CD14-positive monocyte (primary cell): ENCODE data around the gene SMIM24. TPM values are rescaled to one million over a fixed set of nuclear protein-coding genes. Genes with fewer than 3 reads are reported as not detected.

Source experiments
- DNase-seq, 3 donors: peaks; one replicate each; pipeline ENCODE4 v3.0.0-alpha.2; 2011 to 2022
- H2AFZ ChIP-seq: 2 replicates; pipeline ENCODE4 v1.6.0; 2012; ENCODE audit warnings: mild to moderate bottlenecking, low read depth, low read length, inconsistent platforms; ENCODE audit not compliant: insufficient read depth, poor library complexity, severe bottlenecking
- H3K27ac ChIP-seq, 2 donors: 1 replicate in 1 of 2; 2 replicates in 1 of 2; pipeline ENCODE4 v1.5.1; 2012 to 2013; ENCODE audit warnings: low read length in 2 of 2, control low read depth in 1 of 2, inconsistent platforms in 1 of 2, low read depth in 1 of 2, mild to moderate bottlenecking in 1 of 2
- H3K27me3 ChIP-seq, 2 donors: one replicate each; pipeline versions ENCODE4 v1.6.0 to v1.6.1; 2011 to 2013; ENCODE audit warnings: low read length in 2 of 2; ENCODE audit not compliant: control insufficient read depth in 2 of 2, insufficient read depth in 2 of 2
- H3K36me3 ChIP-seq, 2 donors: replicated peaks in 1 of 2; 1 replicate in 1 of 2; 2 replicates in 1 of 2; pipeline versions ENCODE4 v1.5.1 to v1.6.1; 2012 to 2013; ENCODE audit warnings: low read length in 2 of 2, control low read depth in 1 of 2, inconsistent platforms in 1 of 2, mild to moderate bottlenecking in 1 of 2; ENCODE audit not compliant: insufficient read depth in 2 of 2, control insufficient read depth in 1 of 2
- H3K4me1 ChIP-seq, 2 donors: 1 replicate in 1 of 2; 2 replicates in 1 of 2; pipeline versions ENCODE4 v1.5.1 to v1.6.1; 2012 to 2013; ENCODE audit warnings: low read length in 2 of 2, control low read depth in 1 of 2, inconsistent platforms in 1 of 2, mild to moderate bottlenecking in 1 of 2, moderate library complexity in 1 of 2; ENCODE audit not compliant: insufficient read depth in 2 of 2, control insufficient read depth in 1 of 2
- H3K4me2 ChIP-seq: replicated peaks from 2 replicates; pipeline ENCODE3; 2012; ENCODE audit warnings: low read length, moderate library complexity, mild to moderate bottlenecking; ENCODE audit not compliant: poor library complexity, severe bottlenecking; ENCODE audit errors: extremely low read depth
- H3K4me3 ChIP-seq, 3 experiments: fragments of 200-600 bp in 1 of 3; sonication (generic) in 1 of 3; replicated peaks in 1 of 3; 1 replicate in 2 of 3; 2 replicates in 1 of 3; pipeline ENCODE4 v1.5.1; 2011 to 2013; ENCODE audit warnings: low read length in 3 of 3, mild to moderate bottlenecking in 3 of 3, control low read depth in 2 of 3, low read depth in 2 of 3, inconsistent platforms in 1 of 3, moderate library complexity in 1 of 3
- H3K79me2 ChIP-seq: 2 replicates; pipeline ENCODE4 v1.6.0; 2012; ENCODE audit warnings: mild to moderate bottlenecking, control low read depth, inconsistent platforms, low read length, moderate library complexity; ENCODE audit not compliant: insufficient read depth
- H3K9ac ChIP-seq: 2 replicates; pipeline ENCODE4 v1.6.0; 2017; ENCODE audit warnings: low read length, mild to moderate bottlenecking; ENCODE audit not compliant: insufficient read depth, poor library complexity, severe bottlenecking
- H3K9me3 ChIP-seq, 2 donors: replicated peaks in 1 of 2; 1 replicate in 1 of 2; 2 replicates in 1 of 2; pipeline versions ENCODE4 v1.5.1 to v1.6.1; 2012 to 2013; ENCODE audit warnings: low read length in 2 of 2, control low read depth in 1 of 2; ENCODE audit not compliant: control insufficient read depth in 1 of 2, insufficient read depth in 1 of 2
- H4K20me1 ChIP-seq: 2 replicates; pipeline ENCODE4 v1.6.0; 2012; ENCODE audit warnings: mild to moderate bottlenecking, low read length, control low read depth, moderate library complexity; ENCODE audit not compliant: insufficient read depth
- H3K27ac Mint-ChIP-seq, 7 donors: one replicate each; pipeline ENCODE4 v1.8.0; 2020; ENCODE audit warnings: mild to moderate bottlenecking in 7 of 7, mixed read lengths in 7 of 7, moderate library complexity in 6 of 7, inconsistent platforms in 2 of 7
- H3K27me3 Mint-ChIP-seq, 3 donors: one replicate each; pipeline ENCODE4 v1.8.0; 2021 to 2022; ENCODE audit warnings: low read depth in 3 of 3, mild to moderate bottlenecking in 3 of 3, mixed read lengths in 3 of 3, moderate library complexity in 3 of 3, inconsistent platforms in 1 of 3
- H3K36me3 Mint-ChIP-seq, 2 donors: one replicate each; pipeline ENCODE4 v1.8.0; 2020; ENCODE audit warnings: mixed read lengths in 2 of 2, inconsistent platforms in 1 of 2, mild to moderate bottlenecking in 1 of 2
- H3K4me1 Mint-ChIP-seq: one replicate; pipeline ENCODE4 v1.8.0; 2020; ENCODE audit warnings: mild to moderate bottlenecking, mixed read lengths
- H3K4me3 Mint-ChIP-seq, 2 donors: one replicate each; pipeline ENCODE4 v1.8.0; 2020; ENCODE audit warnings: mild to moderate bottlenecking in 2 of 2, mixed read lengths in 2 of 2, moderate library complexity in 1 of 2
- H3K9me3 Mint-ChIP-seq, 7 donors: one replicate each; pipeline ENCODE4 v1.8.0; 2020 to 2022; ENCODE audit warnings: mixed read lengths in 7 of 7, mild to moderate bottlenecking in 6 of 7, moderate library complexity in 6 of 7, inconsistent platforms in 2 of 7
- CTCF ChIP-seq: fragments of 200-600 bp; IDR thresholded peaks from one replicate; pipeline ENCODE4 v1.8.0; 2022; ENCODE audit warnings: antibody characterized with exemption, mild to moderate bottlenecking
- WGBS: methylation state at CpG from one replicate; pipeline ENCODE4 v1.1.5; 2013; ENCODE audit warnings: missing lambda C conversion rate; ENCODE audit not compliant: insufficient coverage; 5-methylcytosine and 5-hydroxymethylcytosine counted together
- intact Hi-C, 2 donors: fragments of 100-400 bp; cut with micrococcal nuclease; formaldehyde crosslinking; loops; one replicate each; pipeline versions ENCODE4 v1.15.0 to v1.15.1; 2023
- polyA plus RNA-seq, 3 donors: library from polyadenylated mRNA; depleted of rRNA in 1 of 3; unstranded in 2 of 3; stranded (reverse) in 1 of 3; fragments of 300-500 nt in 2 of 3; fragments of >200 nt in 1 of 3; fragmentation: Illumina TruSeq in 2 of 3; gene quantifications; 1 replicate in 2 of 3; 2 replicates in 1 of 3; pipeline ENCODE4 v1.2.3, GENCODE V29; 2012 to 2021

SMIM24 gene
- polyA plus RNA-seq, 3 donors = 0.30 TPM; not detected in 2

- no peaks in the 10 kb centered on the region for H3K36me3 ChIP-seq
- peaks cover 41% of the 10 kb centered on the region for H3K79me2 ChIP-seq
- no peaks in the 10 kb centered on the region for H3K9me3 ChIP-seq
- H3K27me3 Mint-ChIP-seq = peaks cover 0 to 2% (median 0%) of the 10 kb centered on the region in 3 donors
- 90% methylated on average over 11 of the region's 13 CpGs for WGBS
- no peaks in the 10 kb centered on the region for H4K20me1 ChIP-seq
- H3K4me3 Mint-ChIP-seq = no peak overlapping the region
- H3K36me3 Mint-ChIP-seq = no peaks in the 10 kb centered on the region
- no peak overlapping the region for H3K4me3 ChIP-seq
- no peak overlapping the region for H3K4me2 ChIP-seq
- peaks cover 0 to 3% (median 0%) of the 10 kb centered on the region in 7 donors for H3K9me3 Mint-ChIP-seq
- intact Hi-C loops = loop anchor here in 1 of 2 donors (10.0 kb wide), 1 partner anchor 68 kb away; no protein-coding TSS in a partner anchor
- no peak overlapping the region for H2AFZ ChIP-seq
- H3K27ac Mint-ChIP-seq = no peak overlapping the region
- H3K27me3 ChIP-seq = no peaks in the 10 kb centered on the region
- no peak overlapping the region for H3K9ac ChIP-seq
- peaks cover 30 to 40% of the 10 kb centered on the region in 2 donors for H3K4me1 ChIP-seq
- no peak for TF ChIP-seq CTCF
- H3K4me1 Mint-ChIP-seq = peaks cover 38% of the 10 kb centered on the region
- DNase-seq = no peak
- H3K27ac ChIP-seq = no peak overlapping the region
These were observed 22.8 kb upstream of the SMIM24 start for GRCh38 chr19:3503036-3503572.

GRCh38 chr19:3501780-3502179 is 21.5 kb upstream of the SMIM24 start:
- Histone ChIP-seq H3K9ac (no peak overlapping the region), H3K27me3 (no peaks in the 10 kb centered on the region), H2AFZ (no peak overlapping the region), H4K20me1 (no peaks in the 10 kb centered on the region), H3K4me2 (no peak overlapping the region), H3K27ac (no peak overlapping the region), H3K36me3 (peaks cover under 1 to 7% of the 10 kb centered on the region in 2 donors), H3K9me3 (no peaks in the 10 kb centered on the region), H3K79me2 (peaks cover 31% of the 10 kb centered on the region), H3K4me3 (no peak overlapping the region), H3K4me1 (peaks cover 22 to 29% of the 10 kb centered on the region in 2 donors)
- Mint-ChIP-seq H3K27ac (no peak overlapping the region), H3K4me1 (peaks cover 27% of the 10 kb centered on the region), H3K9me3 (peaks cover 0 to 2% (median 0%) of the 10 kb centered on the region in 7 donors), H3K36me3 (peaks cover 3 to 10% of the 10 kb centered on the region in 2 donors), H3K4me3 (no peak overlapping the region), H3K27me3 (peaks cover 0 to 2% (median 0%) of the 10 kb centered on the region in 3 donors)
- TF ChIP-seq CTCF = no peak
- DNase-seq = no peak
- intact Hi-C loops = loop anchor here in 1 of 2 donors (10.0 kb wide), 1 partner anchor 67 kb away; no protein-coding TSS in a partner anchor
- WGBS = 100% methylated on average over 3 of the region's 3 CpGs
